B cell (primary cell): ENCODE results near the gene RASA3. TPM values are rescaled to one million over a fixed set of nuclear protein-coding genes. Genes with fewer than 3 reads are reported as not detected.

Source experiments
- ATAC-seq: fragments of 200-7000 bp; cut with Tn5 transposase; one replicate; pipeline ENCODE4 v1.10.0; 2021; ENCODE audit warnings: low read depth, mild to moderate bottlenecking, moderate number of reproducible peaks, moderate library complexity
- CTCF ChIA-PET: fragments of 350-600 bp; sonication (Branson Sonifier 250); formaldehyde crosslinking; loops from one replicate; lab custom pipeline; 2021; ENCODE audit warnings: antibody characterized with exemption, inconsistent platforms; lab: Charles Lee
- POLR2A ChIA-PET: fragments of 350-600 bp; sonication (Branson Sonifier 250); formaldehyde crosslinking; loops from one replicate; lab custom pipeline; 2021; ENCODE audit warnings: antibody characterized with exemption; lab: Charles Lee
- DNase-seq: peaks from one replicate; pipeline ENCODE4 v3.0.0; 2013
- H2AFZ ChIP-seq: 2 replicates; pipeline ENCODE4 v1.6.1; 2012; ENCODE audit warnings: mild to moderate bottlenecking, low read depth, low read length; ENCODE audit not compliant: insufficient read depth, poor library complexity, severe bottlenecking
- H3K27ac ChIP-seq, 2 donors: 1 replicate in 1 of 2; 2 replicates in 1 of 2; pipeline ENCODE4 v1.5.1; 2012 to 2013; ENCODE audit warnings: low read length in 2 of 2, mild to moderate bottlenecking in 2 of 2, moderate library complexity in 1 of 2
- H3K27me3 ChIP-seq, 4 experiments: fragments of 200-600 bp in 1 of 4; sonication (generic) in 1 of 4; replicated peaks in 1 of 4; 1 replicate in 2 of 4; 2 replicates in 2 of 4; pipeline versions ENCODE4 v1.6.1 to v1.7.0; 2013 to 2016; ENCODE audit warnings: low read length in 3 of 4, mild to moderate bottlenecking in 2 of 4, mixed read lengths in 1 of 4, moderate library complexity in 1 of 4; ENCODE audit not compliant: insufficient read depth in 4 of 4, control insufficient read depth in 3 of 4; ENCODE audit errors: control extremely low read depth in 1 of 4
- H3K36me3 ChIP-seq, 2 experiments: replicated peaks in 1 of 2; 1 replicate in 1 of 2; 2 replicates in 1 of 2; pipeline versions ENCODE4 v1.6.1 to v1.7.1; 2013; ENCODE audit warnings: low read length in 1 of 2; ENCODE audit not compliant: insufficient read depth in 2 of 2, control insufficient read depth in 1 of 2; ENCODE audit errors: control extremely low read depth in 1 of 2, extremely low read depth in 1 of 2
- H3K4me1 ChIP-seq, 2 donors: fragments of 200-600 bp in 1 of 2; sonication (generic) in 1 of 2; 1 replicate in 1 of 2; 2 replicates in 1 of 2; pipeline versions ENCODE4 v1.5.1 to v1.6.1; 2013 to 2017; ENCODE audit warnings: low read length in 2 of 2; ENCODE audit not compliant: control insufficient read depth in 2 of 2, insufficient read depth in 2 of 2
- H3K4me2 ChIP-seq: replicated peaks from 2 replicates; pipeline ENCODE3; 2012; ENCODE audit warnings: mild to moderate bottlenecking, low read depth, low read length; ENCODE audit not compliant: poor library complexity, severe bottlenecking
- H3K4me3 ChIP-seq, 5 experiments: fragments of 200-600 bp in 1 of 5; sonication (generic) in 1 of 5; 1 replicate in 3 of 5; 2 replicates in 2 of 5; pipeline versions ENCODE4 v1.5.1 to v1.7.0; 2011 to 2016; ENCODE audit warnings: low read length in 4 of 5, mild to moderate bottlenecking in 4 of 5, low read depth in 2 of 5, control low read depth in 1 of 5, moderate library complexity in 1 of 5; ENCODE audit not compliant: insufficient read depth in 1 of 5; ENCODE audit errors: control extremely low read depth in 1 of 5, extremely low read depth in 1 of 5
- H3K79me2 ChIP-seq: fragments of 200-600 bp; sonication (generic); one replicate; pipeline ENCODE4 v1.6.0; 2016; ENCODE audit warnings: low read length; ENCODE audit not compliant: control insufficient read depth, insufficient read depth
- H3K9ac ChIP-seq: fragments of 200-600 bp; sonication (generic); 2 replicates; pipeline ENCODE4 v1.6.1; 2017; ENCODE audit warnings: mild to moderate bottlenecking, low read length, moderate library complexity
- H3K9me3 ChIP-seq, 3 donors: one replicate each; pipeline versions ENCODE4 v1.6.1 to v1.7.1; 2013; ENCODE audit warnings: low read length in 2 of 3; ENCODE audit not compliant: control insufficient read depth in 2 of 3, insufficient read depth in 1 of 3; ENCODE audit errors: control extremely low read depth in 1 of 3
- H4K20me1 ChIP-seq: 2 replicates; pipeline ENCODE4 v1.6.0; 2012; ENCODE audit warnings: mild to moderate bottlenecking, low read length; ENCODE audit not compliant: insufficient read depth, control insufficient read depth, poor library complexity, severe bottlenecking
- H3K27ac Mint-ChIP-seq: one replicate; pipeline ENCODE4 v1.8.0; 2021; ENCODE audit warnings: mixed read lengths
- H3K27me3 Mint-ChIP-seq: one replicate; pipeline ENCODE4 v1.8.0; 2021; ENCODE audit warnings: mixed read lengths
- H3K4me1 Mint-ChIP-seq: one replicate; pipeline ENCODE4 v1.8.0; 2021; ENCODE audit warnings: mixed read lengths
- H3K4me3 Mint-ChIP-seq: one replicate; pipeline ENCODE4 v1.8.0; 2021; ENCODE audit warnings: mixed read lengths
- H3K9me3 Mint-ChIP-seq: one replicate; pipeline ENCODE4 v1.8.0; 2022; ENCODE audit warnings: mixed read lengths; ENCODE audit not compliant: insufficient read depth
- CTCF ChIP-seq: fragments of 200-600 bp; IDR thresholded peaks from one replicate; pipeline ENCODE4 v1.8.0; 2022; ENCODE audit warnings: antibody characterized with exemption, mild to moderate bottlenecking
- EZH2 ChIP-seq: IDR thresholded peaks from 2 replicates; pipeline ENCODE4 v1.6.1; 2012; ENCODE audit warnings: borderline replicate concordance, low read depth, mild to moderate bottlenecking, moderate library complexity, low read length; ENCODE audit not compliant: insufficient read depth, poor library complexity, severe bottlenecking
- WGBS: methylation state at CpG from one replicate; pipeline ENCODE4 v1.1.5; 2013; ENCODE audit warnings: missing lambda C conversion rate; ENCODE audit not compliant: insufficient coverage; 5-methylcytosine and 5-hydroxymethylcytosine counted together
- intact Hi-C: fragments of 100-400 bp; cut with micrococcal nuclease; formaldehyde crosslinking; loops from one replicate; pipeline ENCODE4 v1.10.0; 2022
- polyA plus RNA-seq: library from polyadenylated mRNA; depleted of rRNA; stranded (reverse); fragments of >200 nt; gene quantifications from 2 replicates; pipeline ENCODE4 v1.2.3, GENCODE V29; 2012
- total RNA-seq, 2 donors: library from RNA; stranded (reverse); fragments of 120-200 nt in 1 of 2; gene quantifications; 1 replicate in 1 of 2; 2 replicates in 1 of 2; pipeline versions ENCODE4 v1.2.3 to v1.2.4, GENCODE V29; 2013 to 2022

Gene RASA3
- total and polyA plus RNA-seq, 2 donors (not counting 1 experiment from before 2014, with no cell fraction given): 54.2 to 87.4 TPM

- Histone ChIP-seq H3K4me3 (no peak overlapping the region), H3K27me3 (peaks cover 0 to 9% (median 1%) of the 10 kb centered on the region in 4 experiments), H3K9me3 (peaks cover 0 to 4% (median 0%) of the 10 kb centered on the region in 3 donors), H3K4me1 (no peaks in the 10 kb centered on the region), H2AFZ (no peak overlapping the region), H4K20me1 (no peaks in the 10 kb centered on the region), H3K4me2 (no peak overlapping the region), H3K9ac (no peak overlapping the region), H3K79me2 (no peaks in the 10 kb centered on the region), H3K36me3 (no peaks in the 10 kb centered on the region), H3K27ac (no peak overlapping the region)
- peaks cover 37% of the 10 kb centered on the region for H3K27me3 Mint-ChIP-seq
- ChIA-PET POLR2A (no interaction called here), CTCF (no interaction called here)
- TF ChIP-seq CTCF (no peak), EZH2 (no peak)
- WGBS: 92% methylated on average over 34 of the region's 38 CpGs
- H3K4me1 Mint-ChIP-seq: no peaks in the 10 kb centered on the region
- intact Hi-C loops: no loop called here
- no peak overlapping the region for H3K27ac Mint-ChIP-seq
- DNase-seq: no peak
- H3K4me3 Mint-ChIP-seq: no peak overlapping the region
- no peaks in the 10 kb centered on the region for H3K9me3 Mint-ChIP-seq
- no peak for ATAC-seq
Measured at GRCh38 chr13:113929628-113930615, 202.5 kb downstream of the RASA3 start.
